HG03460 (cell line): ENCODE data around the gene PLA2G4E.

Experiments used
- ATAC-seq: cut with Tn5 transposase; IDR thresholded peaks from one replicate; pipeline ENCODE4 v1.9.1; 2021; ENCODE audit not compliant: unreplicated experiment

Gene PLA2G4E

GRCh38 chr15:41958002-41958420, 62.8 kb downstream of the PLA2G4E start:
- ATAC-seq: no peak

DNA sequence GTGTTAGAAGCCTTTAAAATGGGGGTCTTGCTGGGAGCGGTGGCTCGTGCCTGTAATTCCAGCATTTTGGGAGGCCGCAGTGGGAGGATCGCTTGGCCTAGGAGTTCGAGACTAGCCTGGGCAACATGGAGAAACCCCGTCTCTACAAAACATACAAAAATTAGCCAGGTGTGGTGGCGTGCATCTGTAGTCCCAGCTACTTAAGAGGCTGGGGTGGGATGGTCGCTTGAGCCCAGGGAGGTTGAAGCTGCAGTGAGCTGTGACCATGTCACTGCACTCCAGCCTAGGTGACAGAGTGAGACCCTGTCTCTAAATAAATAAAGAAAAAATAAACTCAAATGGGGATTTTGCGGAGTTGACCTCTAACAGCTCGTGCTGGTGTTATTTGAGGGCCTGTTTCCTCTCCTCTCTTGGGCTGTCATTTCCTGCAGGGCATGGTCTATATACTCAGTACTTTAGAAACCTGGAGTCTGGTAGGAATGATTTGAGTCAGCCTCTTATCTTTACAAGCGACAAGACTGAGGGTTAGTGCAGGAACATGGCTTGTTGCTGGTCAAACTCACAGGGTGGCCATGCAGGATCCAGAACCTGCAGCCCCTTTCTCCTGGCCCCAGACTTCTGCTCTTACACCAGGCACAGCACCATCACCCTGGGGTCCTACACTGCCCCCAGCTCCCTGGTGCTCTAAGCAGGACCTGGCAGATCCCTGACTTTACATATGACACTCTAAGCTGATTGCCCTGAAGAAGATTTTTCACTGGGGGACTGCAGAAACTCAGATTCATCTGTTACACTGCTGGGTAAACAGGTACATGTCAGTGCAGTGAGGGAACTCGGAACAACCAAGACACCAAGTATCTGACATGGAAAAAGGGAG, 63.6 kb downstream of the PLA2G4E start:
- peak; percentile 80 for ATAC-seq

DNA sequence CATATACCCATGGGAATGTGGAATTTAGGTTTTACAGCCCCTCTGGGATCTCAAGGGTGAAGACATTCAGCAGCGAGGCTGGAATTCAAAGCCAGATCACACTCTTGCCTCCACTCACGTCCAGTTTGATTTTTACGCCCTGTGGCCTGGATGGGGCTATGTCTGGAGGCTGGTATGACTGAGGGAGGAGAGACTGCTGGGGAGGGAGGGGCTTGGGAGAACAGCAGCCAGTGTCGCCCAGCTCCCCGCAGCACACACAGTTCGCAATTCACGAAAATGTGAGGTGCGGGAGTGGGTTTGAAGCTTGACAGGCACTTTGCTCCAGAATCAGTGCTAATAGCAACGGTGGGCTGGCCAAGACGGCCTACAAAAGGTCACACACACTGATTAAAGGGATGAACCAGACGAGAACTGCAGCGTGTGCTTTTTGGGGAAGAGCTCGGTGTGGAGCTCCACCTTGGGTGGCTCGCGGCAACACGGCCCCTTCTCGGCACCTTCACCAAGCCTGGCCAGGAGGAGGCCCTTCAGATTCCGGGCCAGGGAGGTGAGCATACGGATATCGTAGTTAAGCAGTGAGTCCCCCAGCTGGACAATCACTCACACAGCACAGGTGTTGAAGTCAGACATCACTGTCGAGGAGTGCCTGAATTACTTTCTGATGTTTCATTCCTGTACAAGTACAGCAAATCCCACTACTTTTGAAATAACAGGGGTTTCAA, 64.9 kb downstream of the PLA2G4E start:
- no peak for ATAC-seq

- ATAC-seq: no peak
These were observed 65.7 kb downstream of the PLA2G4E start for GRCh38 chr15:41955100-41955499.

DNA sequence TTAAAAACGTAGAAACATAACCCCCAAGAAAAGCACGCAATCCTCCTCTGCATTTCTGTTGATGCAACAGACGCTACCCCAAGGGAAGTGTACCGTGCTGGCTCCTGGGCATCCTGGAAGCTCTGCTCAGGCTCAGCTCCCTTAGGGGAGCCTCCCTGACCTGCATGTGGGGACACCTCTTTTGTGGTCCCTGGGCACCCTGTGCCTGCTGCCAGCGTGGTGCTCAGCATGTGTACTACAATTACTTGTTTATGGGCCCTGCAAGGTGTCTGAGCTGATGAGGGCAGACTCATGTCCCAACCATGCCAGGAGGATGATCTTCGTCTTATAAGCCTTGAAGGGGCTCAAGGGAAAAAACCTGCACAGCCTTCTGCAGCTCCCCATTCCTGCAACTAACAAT, 66.8 kb downstream of the PLA2G4E start:
- no peak for ATAC-seq

GRCh38 chr15:41952013-41952563, 68.8 kb downstream of the PLA2G4E start:
- no peak for ATAC-seq

DNA sequence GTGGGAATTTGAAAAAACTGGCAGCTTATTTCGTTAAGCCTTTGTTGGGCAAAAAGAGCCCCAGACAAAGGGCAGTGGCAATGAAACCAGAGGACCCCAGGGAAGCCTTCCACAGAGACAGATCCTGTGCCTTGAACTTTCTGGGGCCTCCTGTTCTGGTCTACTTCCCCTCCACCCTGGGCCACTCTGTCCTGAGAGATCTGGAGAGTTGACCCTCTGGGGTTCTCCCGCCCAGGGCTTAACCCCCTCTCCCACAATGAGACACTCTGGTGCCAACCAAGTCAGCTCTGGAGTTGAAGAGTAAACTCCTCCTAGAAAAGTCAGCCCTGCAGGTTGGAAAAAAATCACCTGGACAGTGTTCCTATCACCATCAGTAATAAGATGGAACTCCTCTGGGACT, 69.3 kb downstream of the PLA2G4E start:
- ATAC-seq: no peak

DNA sequence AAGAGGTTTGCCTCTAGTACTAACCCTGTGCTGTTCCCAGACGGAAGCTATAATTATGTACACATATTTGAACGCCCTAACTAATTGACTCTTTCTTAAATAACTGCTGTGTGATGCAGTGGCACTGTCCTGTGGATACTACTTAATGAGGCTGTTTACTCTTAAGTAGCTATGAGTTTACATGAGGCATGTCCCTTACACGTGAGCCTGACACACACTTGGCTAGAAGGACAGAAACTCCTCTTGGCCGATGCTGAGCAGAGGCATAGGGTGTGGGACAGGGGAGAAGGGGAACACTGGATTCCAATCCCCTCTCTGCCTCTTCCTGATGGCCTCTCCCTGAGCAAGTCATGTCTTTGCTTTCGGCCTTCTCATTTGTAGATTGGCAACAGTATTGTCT, 70.4 kb downstream of the PLA2G4E start:
- no peak for ATAC-seq

DNA sequence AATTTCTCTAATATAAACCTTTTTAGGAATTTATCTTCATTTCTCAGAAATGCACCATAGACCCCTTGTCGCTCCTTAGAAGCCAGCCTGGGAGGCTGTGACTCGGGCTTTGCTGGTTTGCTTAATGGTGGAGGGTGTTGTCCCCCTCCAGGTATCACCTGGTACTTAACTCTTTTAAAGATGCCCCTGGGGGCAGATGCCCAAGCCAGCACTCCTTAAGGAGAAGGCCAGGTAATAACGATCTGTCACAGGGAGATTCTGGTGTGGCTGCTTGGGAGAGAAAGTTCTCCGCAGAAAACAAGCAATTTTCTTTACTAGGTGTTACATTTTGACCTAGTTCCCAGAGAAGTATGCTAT, 70.7 kb downstream of the PLA2G4E start:
- ATAC-seq: no peak

- ATAC-seq: no peak
These were observed 71.3 kb downstream of the PLA2G4E start for GRCh38 chr15:41949401-41950126.

GRCh38 chr15:41948490-41948889, 72.4 kb downstream of the PLA2G4E start:
- no peak for ATAC-seq

GRCh38 chr15:41946970-41947369, 73.9 kb downstream of the PLA2G4E start:
- ATAC-seq: no peak

GRCh38 chr15:41945731-41946130, 75.1 kb downstream of the PLA2G4E start:
- no peak for ATAC-seq

DNA sequence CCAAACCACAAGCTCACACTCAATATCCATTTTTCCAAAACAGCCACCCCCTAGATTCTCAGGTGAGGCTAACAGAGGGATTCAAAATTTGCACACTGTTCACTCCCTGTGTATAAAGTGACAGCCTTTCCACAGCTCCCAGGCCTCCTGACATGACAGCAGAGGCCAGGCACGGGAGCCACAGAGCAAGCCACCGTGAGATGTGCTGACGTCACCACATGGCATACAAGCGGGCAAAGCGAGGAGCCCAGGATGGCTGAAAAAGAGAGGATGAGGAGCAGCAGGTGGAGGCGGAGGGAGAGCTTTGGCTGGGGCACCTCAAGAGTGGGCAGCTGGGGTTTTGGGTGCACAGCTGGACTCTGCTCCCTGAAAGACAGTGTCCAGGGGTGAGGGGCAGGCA, 75.6 kb downstream of the PLA2G4E start:
- no peak for ATAC-seq

DNA sequence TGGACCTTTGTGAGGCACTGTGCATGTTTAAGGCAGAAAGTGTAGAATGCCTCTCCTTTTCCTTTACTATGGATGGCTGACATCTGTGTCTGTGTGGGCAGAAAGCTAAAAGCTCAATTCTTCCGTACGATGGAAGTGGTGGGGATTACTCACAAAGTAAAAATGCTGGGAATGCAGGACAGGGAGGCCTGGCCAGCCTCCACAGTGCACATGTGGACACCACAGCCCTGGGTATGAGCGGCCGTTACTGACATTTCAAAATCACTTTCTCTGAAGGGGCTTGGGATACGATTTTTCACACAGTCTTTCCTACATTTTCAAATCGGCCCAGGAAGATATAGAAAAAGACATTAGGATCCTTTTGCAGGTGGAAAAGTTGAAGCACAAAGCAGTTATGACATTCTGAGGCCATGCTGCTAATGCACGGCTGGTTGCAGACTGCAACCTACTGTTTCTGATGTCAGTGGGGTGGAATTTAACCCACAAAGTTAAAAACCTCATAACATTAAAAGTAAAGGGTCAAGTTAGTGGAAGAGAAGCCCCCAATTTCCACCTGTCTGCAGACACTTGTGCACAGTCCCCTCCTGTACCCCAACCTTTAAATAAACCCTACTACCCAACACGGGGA, 76.4 kb downstream of the PLA2G4E start:
- ATAC-seq: no peak

GRCh38 chr15:41943543-41944312, 77.1 kb downstream of the PLA2G4E start:
- no peak for ATAC-seq

- no peak for ATAC-seq
These were observed 78.0 kb downstream of the PLA2G4E start for GRCh38 chr15:41942886-41943285.

- no peak for ATAC-seq
These were observed 79.0 kb downstream of the PLA2G4E start for GRCh38 chr15:41941644-41942415.

- no peak for ATAC-seq
These were observed 80.4 kb downstream of the PLA2G4E start for GRCh38 chr15:41940441-41940857.
